Measurements from ENCODE around the gene PLRG1. TPM values are rescaled to one million over a fixed set of nuclear protein-coding genes. Genes with fewer than 3 reads are reported as not detected.
"Not testable (repeated sequence)": the region's sequence is repeated elsewhere in the genome, so short reads cannot be mapped to it uniquely, and the experiment has no call there.

The PLRG1 gene
- polyA plus RNA-seq, 1 donor (not counting 4 experiments of a cell fraction or from before 2014, with no cell fraction given): 132 TPM

DNA sequence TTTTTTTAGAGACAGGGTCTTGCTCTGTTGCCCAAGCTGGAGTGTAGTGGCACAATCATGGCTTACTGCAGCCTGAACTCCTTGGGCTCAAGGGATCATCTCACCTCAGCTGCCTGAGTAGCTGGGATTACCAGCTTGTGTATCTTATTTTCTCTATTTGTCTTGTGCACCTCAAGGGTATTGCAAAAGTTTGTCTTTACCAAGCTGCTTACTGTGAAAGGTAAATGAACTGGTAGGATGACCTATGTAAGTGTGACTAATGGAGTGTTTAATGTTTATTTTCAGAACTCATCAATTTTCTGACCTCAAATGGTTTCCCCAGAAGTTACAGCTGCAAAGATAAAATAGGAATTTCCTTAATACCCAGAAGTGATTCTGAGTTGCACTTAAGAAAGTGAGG is 45.6 kb upstream of the PLRG1 start:
- no peak overlapping the region for H3K9ac ChIP-seq (ENCODE audit: control insufficient read depth, extremely low read depth, insufficient read depth, low read length)
- no peaks in the 10 kb centered on the region for H3K27me3 ChIP-seq (ENCODE audit: control insufficient read depth, extremely low read depth, insufficient read depth, low read length)
- no peaks in the 10 kb centered on the region for H3K9me1 ChIP-seq (ENCODE audit: control insufficient read depth, extremely low read depth, insufficient read depth, low read length)
- H3K4me2 ChIP-seq (ENCODE audit: control insufficient read depth, extremely low read depth, insufficient read depth, low read depth, low read length): no peak overlapping the region
- DNase-seq (ENCODE audit: low read depth, low spot score): no peak
- no peaks in the 10 kb centered on the region for H3K4me1 ChIP-seq (ENCODE audit: control insufficient read depth, extremely low read depth, insufficient read depth, low read length)
- H3K4me3 ChIP-seq (ENCODE audit: control insufficient read depth in 2 of 3, extremely low read depth in 1 of 3, insufficient read depth in 2 of 3, low read depth in 1 of 3, low read length in 3 of 3): no peak overlapping the region
- H3K36me3 ChIP-seq (ENCODE audit: control insufficient read depth in 2 of 2, extremely low read depth in 1 of 2, insufficient read depth in 2 of 2, low read length in 2 of 2): no peaks in the 10 kb centered on the region
- dilution Hi-C loops (cut with MboI; ENCODE audit: extremely low pct_ligation_motif_present, low sequenced_read_pairs): no loop called here
- FAIRE-seq: no peak
- H3K79me2 ChIP-seq (ENCODE audit: control insufficient read depth, insufficient read depth, low read length): no peaks in the 10 kb centered on the region
- H4K20me1 ChIP-seq (ENCODE audit: control insufficient read depth, extremely low read depth, insufficient read depth, low read length): no peaks in the 10 kb centered on the region
- no peak overlapping the region for H2AFZ ChIP-seq (ENCODE audit: control insufficient read depth, low read length)
- TF ChIP-seq CTCF (optimal IDR thresholded peaks at IDR 0.05 in 1 of 3, IDR thresholded peaks at IDR 0.05 in 1 of 3, conservative IDR thresholded peaks at IDR 0.05 in 1 of 3; ENCODE audit: extremely low read depth in 1 of 3, insufficient read depth in 2 of 3, low read length in 3 of 3) (no peak), EZH2 (IDR thresholded peaks at IDR 0.05; ENCODE audit: low read length) (no peak)
- no peak overlapping the region for H3K27ac ChIP-seq (ENCODE audit: control insufficient read depth, insufficient read depth, low read length)
- no peaks in the 10 kb centered on the region for H3K9me3 ChIP-seq (ENCODE audit: control insufficient read depth, low read depth, low read length)

- H3K9ac ChIP-seq (ENCODE audit: control insufficient read depth, extremely low read depth, insufficient read depth, low read length); dilution Hi-C loops (cut with MboI; ENCODE audit: extremely low pct_ligation_motif_present, low sequenced_read_pairs); H3K9me3 ChIP-seq (ENCODE audit: control insufficient read depth, low read depth, low read length); H3K4me3 ChIP-seq (ENCODE audit: control insufficient read depth in 2 of 3, extremely low read depth in 1 of 3, insufficient read depth in 2 of 3, low read depth in 1 of 3, low read length in 3 of 3); H4K20me1 ChIP-seq (ENCODE audit: control insufficient read depth, extremely low read depth, insufficient read depth, low read length); H3K27me3 ChIP-seq (ENCODE audit: control insufficient read depth, extremely low read depth, insufficient read depth, low read length); H3K27ac ChIP-seq (ENCODE audit: control insufficient read depth, insufficient read depth, low read length); H3K79me2 ChIP-seq (ENCODE audit: control insufficient read depth, insufficient read depth, low read length); H3K36me3 ChIP-seq (ENCODE audit: control insufficient read depth in 2 of 2, extremely low read depth in 1 of 2, insufficient read depth in 2 of 2, low read length in 2 of 2); DNase-seq (ENCODE audit: low read depth, low spot score); H2AFZ ChIP-seq (ENCODE audit: control insufficient read depth, low read length); H3K9me1 ChIP-seq (ENCODE audit: control insufficient read depth, extremely low read depth, insufficient read depth, low read length); FAIRE-seq; H3K4me1 ChIP-seq (ENCODE audit: control insufficient read depth, extremely low read depth, insufficient read depth, low read length); H3K4me2 ChIP-seq (ENCODE audit: control insufficient read depth, extremely low read depth, insufficient read depth, low read depth, low read length): not testable (repeated sequence)
These were observed 44.1 kb upstream of the PLRG1 start for GRCh38 chr4:154594343-154594742.

GRCh38 chr4:154593868-154594267 is 43.7 kb upstream of the PLRG1 start:
- H3K4me3 ChIP-seq (ENCODE audit: control insufficient read depth in 2 of 3, extremely low read depth in 1 of 3, insufficient read depth in 2 of 3, low read depth in 1 of 3, low read length in 3 of 3): no peak overlapping the region
- no peak for DNase-seq (ENCODE audit: low read depth, low spot score)
- no peak overlapping the region for H2AFZ ChIP-seq (ENCODE audit: control insufficient read depth, low read length)
- no peaks in the 10 kb centered on the region for H3K79me2 ChIP-seq (ENCODE audit: control insufficient read depth, insufficient read depth, low read length)
- H3K9me3 ChIP-seq (ENCODE audit: control insufficient read depth, low read depth, low read length): no peaks in the 10 kb centered on the region
- dilution Hi-C loops (cut with MboI; ENCODE audit: extremely low pct_ligation_motif_present, low sequenced_read_pairs): no loop called here
- no peaks in the 10 kb centered on the region for H4K20me1 ChIP-seq (ENCODE audit: control insufficient read depth, extremely low read depth, insufficient read depth, low read length)
- no peak overlapping the region for H3K9ac ChIP-seq (ENCODE audit: control insufficient read depth, extremely low read depth, insufficient read depth, low read length)
- H3K4me1 ChIP-seq (ENCODE audit: control insufficient read depth, extremely low read depth, insufficient read depth, low read length): no peaks in the 10 kb centered on the region
- no peak for FAIRE-seq
- H3K9me1 ChIP-seq (ENCODE audit: control insufficient read depth, extremely low read depth, insufficient read depth, low read length): no peaks in the 10 kb centered on the region
- no peak for TF ChIP-seq CTCF (optimal IDR thresholded peaks at IDR 0.05 in 1 of 3, IDR thresholded peaks at IDR 0.05 in 1 of 3, conservative IDR thresholded peaks at IDR 0.05 in 1 of 3; ENCODE audit: extremely low read depth in 1 of 3, insufficient read depth in 2 of 3, low read length in 3 of 3)
- TF ChIP-seq EZH2 (IDR thresholded peaks at IDR 0.05; ENCODE audit: low read length): no peak
- H3K36me3 ChIP-seq (ENCODE audit: control insufficient read depth in 2 of 2, extremely low read depth in 1 of 2, insufficient read depth in 2 of 2, low read length in 2 of 2): no peaks in the 10 kb centered on the region
- peaks cover 3% of the 10 kb centered on the region for H3K27me3 ChIP-seq (ENCODE audit: control insufficient read depth, extremely low read depth, insufficient read depth, low read length)
- no peak overlapping the region for H3K4me2 ChIP-seq (ENCODE audit: control insufficient read depth, extremely low read depth, insufficient read depth, low read depth, low read length)
- no peak overlapping the region for H3K27ac ChIP-seq (ENCODE audit: control insufficient read depth, insufficient read depth, low read length)
